ENCODE data around the gene CHI3L2. TPM values are rescaled to one million over a fixed set of nuclear protein-coding genes. Genes with fewer than 3 reads are reported as not detected.

CHI3L2 gene
- polyA plus RNA-seq, 2 of the 4 experiments (the other 2 are of a cell fraction) = 0.23 to 0.43 TPM

DNA sequence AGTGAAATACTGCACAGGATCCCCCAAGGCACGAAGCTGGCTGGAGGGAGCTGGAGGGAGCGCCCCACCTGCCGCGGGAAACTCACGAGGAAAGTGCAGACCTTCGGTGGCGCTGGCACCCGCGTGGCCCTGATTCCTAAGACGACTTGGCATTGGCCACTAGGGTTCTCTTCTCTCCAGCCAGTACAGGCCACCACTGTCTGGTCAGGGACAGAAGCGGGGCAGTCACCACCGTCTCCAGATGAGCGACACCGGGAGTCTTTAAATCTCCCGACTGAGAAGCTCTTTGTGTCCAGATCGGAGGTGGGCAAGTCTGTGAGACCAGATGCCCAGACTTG lies 43.9 kb downstream of the CHI3L2 start:
- POLR2A ChIA-PET = no interaction called here
- no peak for ATAC-seq

GRCh38 chr1:111272081-111272480 lies 44.6 kb downstream of the CHI3L2 start:
- POLR2A ChIA-PET = no interaction called here
- Histone ChIP-seq H3K4me3 (no peak overlapping the region), H3K4me1 (0 out of 3 replicates have a peak, but pooled peaks cover 3% of the 10 kb centered on the region), H3K4me2 (no peak overlapping the region), H3K9me3 (no peaks in the 10 kb centered on the region), H3K27ac (no peak overlapping the region)
- TF ChIP-seq HOXB13 (CRISPR knock-in tag; IDR thresholded peaks at IDR 0.05; ENCODE audit: low read depth) (no peak), JUN (IDR thresholded peaks at IDR 0.05) (no peak), GATA3 (IDR thresholded peaks at IDR 0.05; ENCODE audit: borderline replicate concordance) (no peak), CBX8 (IDR thresholded peaks at IDR 0.05) (no peak), POLR2AphosphoS2 (conservative IDR thresholded peaks at IDR 0.05; ENCODE audit: low read length) (no peak), ZC3H11A (IDR thresholded peaks at IDR 0.05) (no peak), CEBPB (IDR thresholded peaks at IDR 0.05) (no peak), ZSCAN20 (CRISPR knock-in tag; IDR thresholded peaks at IDR 0.05) (no peak), NR3C1 (IDR thresholded peaks at IDR 0.05) (no peak), KDM5A (IDR thresholded peaks at IDR 0.05) (no peak), FOSL2 (IDR thresholded peaks at IDR 0.05) (no peak), FOSL2 (CRISPR knock-in tag; IDR thresholded peaks at IDR 0.05) (no peak), HOXA7 (CRISPR knock-in tag; IDR thresholded peaks at IDR 0.05) (no peak), POLR2A (IDR thresholded peaks at IDR 0.05; ENCODE audit: low read length) (no peak), NFE2L2 (conservative IDR thresholded peaks at IDR 0.05; ENCODE audit: low read length) (no peak)
- no peak for ATAC-seq
- FAIRE-seq = no peak
- 56% methylated on average over 3 of the region's 3 CpGs for WGBS (ENCODE audit: missing lambda C conversion rate)
- DNase-seq (ENCODE audit: low read depth in 1 of 2, low spot score in 1 of 2) = no peak
- CTCF ChIA-PET = no interaction called here

More for the DNA sequence above, 43.9 kb downstream of the CHI3L2 start:
- no peak overlapping the region for H3K4me2 ChIP-seq
- WGBS (ENCODE audit: missing lambda C conversion rate) = 90% methylated on average over 16 of the region's 16 CpGs
- H3K4me3 ChIP-seq = no peak overlapping the region
- no peaks in the 10 kb centered on the region for H3K9me3 ChIP-seq
- CTCF ChIA-PET = no interaction called here
- H3K4me1 ChIP-seq = 0 out of 3 replicates have a peak, but pooled peaks cover 3% of the 10 kb centered on the region
- DNase-seq (ENCODE audit: low read depth in 1 of 2, low spot score in 1 of 2) (no peak), FAIRE-seq (no peak)
- TF ChIP-seq JUNB (IDR thresholded peaks at IDR 0.05) (no peak), SMC3 (IDR thresholded peaks at IDR 0.05) (no peak), MAZ (IDR thresholded peaks at IDR 0.05; ENCODE audit: borderline replicate concordance, low read depth, low read length) (no peak), CBX8 (IDR thresholded peaks at IDR 0.05) (no peak), PHF8 (IDR thresholded peaks at IDR 0.05; ENCODE audit: borderline replicate concordance, low read depth) (no peak), SREBF2 (IDR thresholded peaks at IDR 0.05) (no peak), ZSCAN20 (CRISPR knock-in tag; IDR thresholded peaks at IDR 0.05) (no peak), CHD2 (IDR thresholded peaks at IDR 0.05; ENCODE audit: low read length, partially characterized antibody) (no peak), CHD4 (IDR thresholded peaks at IDR 0.05; ENCODE audit: borderline replicate concordance) (no peak), HDAC2 (IDR thresholded peaks at IDR 0.05) (no peak), CBX2 (IDR thresholded peaks at IDR 0.05; ENCODE audit: borderline replicate concordance, low read depth) (no peak), HOXB13 (CRISPR knock-in tag; IDR thresholded peaks at IDR 0.05; ENCODE audit: low read depth) (no peak), RNF2 (IDR thresholded peaks at IDR 0.05; ENCODE audit: borderline replicate concordance, low read depth) (no peak), TP53 (CRISPR knock-in tag; IDR thresholded peaks at IDR 0.05) (no peak), FOSL2 (IDR thresholded peaks at IDR 0.05) (no peak), FOSL2 (CRISPR knock-in tag; IDR thresholded peaks at IDR 0.05) (no peak), HOXB5 (CRISPR knock-in tag; IDR thresholded peaks at IDR 0.05) (no peak)
- TF ChIP-seq, protein P1, sequence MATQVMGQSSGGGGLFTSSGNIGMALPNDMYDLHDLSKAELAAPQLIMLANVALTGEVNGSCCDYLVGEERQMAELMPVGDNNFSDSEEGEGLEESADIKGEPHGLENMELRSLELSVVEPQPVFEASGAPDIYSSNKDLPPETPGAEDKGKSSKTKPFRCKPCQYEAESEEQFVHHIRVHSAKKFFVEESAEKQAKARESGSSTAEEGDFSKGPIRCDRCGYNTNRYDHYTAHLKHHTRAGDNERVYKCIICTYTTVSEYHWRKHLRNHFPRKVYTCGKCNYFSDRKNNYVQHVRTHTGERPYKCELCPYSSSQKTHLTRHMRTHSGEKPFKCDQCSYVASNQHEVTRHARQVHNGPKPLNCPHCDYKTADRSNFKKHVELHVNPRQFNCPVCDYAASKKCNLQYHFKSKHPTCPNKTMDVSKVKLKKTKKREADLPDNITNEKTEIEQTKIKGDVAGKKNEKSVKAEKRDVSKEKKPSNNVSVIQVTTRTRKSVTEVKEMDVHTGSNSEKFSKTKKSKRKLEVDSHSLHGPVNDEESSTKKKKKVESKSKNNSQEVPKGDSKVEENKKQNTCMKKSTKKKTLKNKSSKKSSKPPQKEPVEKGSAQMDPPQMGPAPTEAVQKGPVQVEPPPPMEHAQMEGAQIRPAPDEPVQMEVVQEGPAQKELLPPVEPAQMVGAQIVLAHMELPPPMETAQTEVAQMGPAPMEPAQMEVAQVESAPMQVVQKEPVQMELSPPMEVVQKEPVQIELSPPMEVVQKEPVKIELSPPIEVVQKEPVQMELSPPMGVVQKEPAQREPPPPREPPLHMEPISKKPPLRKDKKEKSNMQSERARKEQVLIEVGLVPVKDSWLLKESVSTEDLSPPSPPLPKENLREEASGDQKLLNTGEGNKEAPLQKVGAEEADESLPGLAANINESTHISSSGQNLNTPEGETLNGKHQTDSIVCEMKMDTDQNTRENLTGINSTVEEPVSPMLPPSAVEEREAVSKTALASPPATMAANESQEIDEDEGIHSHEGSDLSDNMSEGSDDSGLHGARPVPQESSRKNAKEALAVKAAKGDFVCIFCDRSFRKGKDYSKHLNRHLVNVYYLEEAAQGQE (IDR thresholded peaks at IDR 0.05) = no peak
- TF ChIP-seq, protein P2, sequence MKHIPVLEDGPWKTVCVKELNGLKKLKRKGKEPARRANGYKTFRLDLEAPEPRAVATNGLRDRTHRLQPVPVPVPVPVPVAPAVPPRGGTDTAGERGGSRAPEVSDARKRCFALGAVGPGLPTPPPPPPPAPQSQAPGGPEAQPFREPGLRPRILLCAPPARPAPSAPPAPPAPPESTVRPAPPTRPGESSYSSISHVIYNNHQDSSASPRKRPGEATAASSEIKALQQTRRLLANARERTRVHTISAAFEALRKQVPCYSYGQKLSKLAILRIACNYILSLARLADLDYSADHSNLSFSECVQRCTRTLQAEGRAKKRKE (CRISPR knock-in tag; IDR thresholded peaks at IDR 0.05; ENCODE audit: low read depth) = no peak
- no peak overlapping the region for H3K27ac ChIP-seq

Data from A549 (cell line).